Neural progenitor cell (in vitro differentiated cells): Measurements from ENCODE around the gene NPHP4.

ENCODE experiments used
- EZH2 ChIP-seq: fragments of 200-600 bp; sonication (generic); IDR thresholded peaks from 2 replicates; pipeline ENCODE4 v1.6.1; 2017; ENCODE audit warnings: antibody characterized with exemption, mild to moderate bottlenecking, moderate library complexity
- EZH2phosphoT487 ChIP-seq: fragments of 200-600 bp; sonication (generic); IDR thresholded peaks from 2 replicates; pipeline ENCODE4 v1.6.1; 2017; ENCODE audit warnings: antibody characterized with exemption
- TF ChIP-seq, protein P1 (sequence below): fragments of 200-600 bp; sonication (generic); IDR thresholded peaks from 2 replicates; pipeline ENCODE4 v1.5.1; 2017; ENCODE audit warnings: antibody characterized with exemption, mild to moderate bottlenecking

DNA sequence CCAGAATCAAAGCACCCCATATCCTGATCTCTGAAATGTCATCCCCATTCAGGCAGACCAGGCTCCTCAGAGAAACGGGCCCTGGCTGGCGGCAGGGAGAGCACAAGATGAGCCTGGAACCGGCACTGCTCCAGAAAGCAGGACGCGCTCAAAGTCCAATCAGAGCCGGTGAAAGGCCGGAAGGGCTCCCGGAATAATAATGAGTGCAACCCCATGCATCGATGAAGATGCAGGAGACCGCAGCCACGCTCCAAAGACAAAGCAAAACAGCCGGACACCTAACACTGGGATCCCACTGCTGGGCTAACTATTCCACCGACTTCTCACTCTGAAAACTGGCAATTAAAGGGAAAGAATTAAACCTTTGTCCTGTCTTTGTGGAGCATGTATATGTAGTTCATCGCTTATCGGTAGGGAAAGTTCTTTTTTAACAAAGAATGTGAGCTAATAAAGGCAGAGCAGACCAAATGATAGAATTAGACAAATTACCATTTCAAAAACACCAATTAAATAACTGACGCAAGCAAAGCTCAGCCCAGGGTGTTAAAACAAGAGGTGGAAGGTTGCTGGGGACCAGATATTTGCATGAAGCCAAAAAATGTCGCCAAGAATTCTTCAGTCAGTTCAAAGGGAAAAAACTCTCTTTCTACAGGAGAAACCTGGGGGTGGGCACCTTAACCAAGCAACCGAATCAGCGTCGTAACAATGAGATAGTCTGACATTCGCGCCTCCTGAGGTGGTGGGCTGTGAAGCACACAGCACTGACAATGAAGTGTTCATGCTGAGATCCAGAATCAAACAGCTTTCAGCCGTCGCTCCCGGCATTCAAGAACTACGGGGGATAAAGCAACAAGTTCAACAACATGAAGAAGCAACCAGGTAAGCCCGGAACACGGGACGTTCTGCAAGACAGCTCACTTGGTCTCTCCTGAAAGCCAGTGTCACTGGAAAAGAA lies 95.2 kb downstream of the NPHP4 start:
- TF ChIP-seq, protein P1, sequence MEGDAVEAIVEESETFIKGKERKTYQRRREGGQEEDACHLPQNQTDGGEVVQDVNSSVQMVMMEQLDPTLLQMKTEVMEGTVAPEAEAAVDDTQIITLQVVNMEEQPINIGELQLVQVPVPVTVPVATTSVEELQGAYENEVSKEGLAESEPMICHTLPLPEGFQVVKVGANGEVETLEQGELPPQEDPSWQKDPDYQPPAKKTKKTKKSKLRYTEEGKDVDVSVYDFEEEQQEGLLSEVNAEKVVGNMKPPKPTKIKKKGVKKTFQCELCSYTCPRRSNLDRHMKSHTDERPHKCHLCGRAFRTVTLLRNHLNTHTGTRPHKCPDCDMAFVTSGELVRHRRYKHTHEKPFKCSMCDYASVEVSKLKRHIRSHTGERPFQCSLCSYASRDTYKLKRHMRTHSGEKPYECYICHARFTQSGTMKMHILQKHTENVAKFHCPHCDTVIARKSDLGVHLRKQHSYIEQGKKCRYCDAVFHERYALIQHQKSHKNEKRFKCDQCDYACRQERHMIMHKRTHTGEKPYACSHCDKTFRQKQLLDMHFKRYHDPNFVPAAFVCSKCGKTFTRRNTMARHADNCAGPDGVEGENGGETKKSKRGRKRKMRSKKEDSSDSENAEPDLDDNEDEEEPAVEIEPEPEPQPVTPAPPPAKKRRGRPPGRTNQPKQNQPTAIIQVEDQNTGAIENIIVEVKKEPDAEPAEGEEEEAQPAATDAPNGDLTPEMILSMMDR: no peak
- no peak for TF ChIP-seq EZH2
- no peak for TF ChIP-seq EZH2phosphoT487
